Central memory CD8-positive, alpha-beta T cell (primary cell): ENCODE data around the gene ZNF217.
"Not testable (repeated sequence)": the region's sequence is repeated elsewhere in the genome, so short reads cannot be mapped to it uniquely, and the experiment has no call there.

ENCODE experiments used
- ATAC-seq: fragments of 150-1000 bp; cut with Tn5 transposase; replicated peaks from 2 replicates; pipeline ENCODE4 v1.10.0; 2022; ENCODE audit warnings: mild to moderate bottlenecking, moderate FRiP score, moderate number of reproducible peaks; ENCODE audit not compliant: poor library complexity, severe bottlenecking; ENCODE audit errors: extremely low read depth
- DNase-seq, 2 donors: peaks; one replicate each; pipeline ENCODE4 v3.0.0; 2021; ENCODE audit warnings: low spot score in 2 of 2
- H3K27ac Mint-ChIP-seq: one replicate; pipeline ENCODE4 v1.8.0; 2022; ENCODE audit warnings: low read depth, mild to moderate bottlenecking, moderate library complexity, mixed read lengths
- H3K27me3 Mint-ChIP-seq: one replicate; pipeline ENCODE4 v1.8.0; 2022; ENCODE audit warnings: mixed read lengths
- H3K36me3 Mint-ChIP-seq: one replicate; pipeline ENCODE4 v1.8.0; 2022; ENCODE audit warnings: mild to moderate bottlenecking, moderate library complexity, mixed read lengths; ENCODE audit not compliant: insufficient read depth
- H3K4me1 Mint-ChIP-seq: one replicate; pipeline ENCODE4 v1.8.0; 2022; ENCODE audit warnings: mixed read lengths
- H3K4me3 Mint-ChIP-seq: one replicate; pipeline ENCODE4 v1.8.0; 2022; ENCODE audit warnings: mild to moderate bottlenecking, moderate library complexity, mixed read lengths
- H3K9me3 Mint-ChIP-seq: one replicate; pipeline ENCODE4 v1.8.0; 2022; ENCODE audit warnings: mixed read lengths

ZNF217 gene

GRCh38 chr20:53575481-53576194 lies 18.0 kb downstream of the ZNF217 start:
- Mint-ChIP-seq H3K4me3 (peak overlapping the region; percentile 68), H3K9me3 (no peaks in the 10 kb centered on the region), H3K27me3 (no peaks in the 10 kb centered on the region), H3K27ac (peak overlapping the region; percentile 83), H3K4me1 (peaks cover 92% of the 10 kb centered on the region), H3K36me3 (peaks cover 93% of the 10 kb centered on the region)
- ATAC-seq (no peak), DNase-seq (no peak)

GRCh38 chr20:53574819-53575218 lies 18.8 kb downstream of the ZNF217 start:
- Mint-ChIP-seq H3K4me3 (peak overlapping the region; percentile 68), H3K4me1 (peaks cover 91% of the 10 kb centered on the region), H3K27me3 (no peaks in the 10 kb centered on the region), H3K27ac (peak overlapping the region; percentile 83), H3K36me3 (peaks cover 91% of the 10 kb centered on the region), H3K9me3 (no peaks in the 10 kb centered on the region)
- ATAC-seq: no peak
- no peak for DNase-seq

GRCh38 chr20:53574259-53574789 lies 19.3 kb downstream of the ZNF217 start:
- H3K4me3 Mint-ChIP-seq: peak overlapping the region; percentile 68
- ATAC-seq (no peak), DNase-seq (no peak)
- H3K4me1 Mint-ChIP-seq: peaks cover 89% of the 10 kb centered on the region
- H3K36me3 Mint-ChIP-seq: peaks cover 93% of the 10 kb centered on the region
- H3K27me3 Mint-ChIP-seq: no peaks in the 10 kb centered on the region
- peak overlapping the region; percentile 83 for H3K27ac Mint-ChIP-seq
- no peaks in the 10 kb centered on the region for H3K9me3 Mint-ChIP-seq

GRCh38 chr20:53571555-53572286 lies 21.9 kb downstream of the ZNF217 start:
- H3K9me3 Mint-ChIP-seq: no peaks in the 10 kb centered on the region
- no peaks in the 10 kb centered on the region for H3K27me3 Mint-ChIP-seq
- H3K36me3 Mint-ChIP-seq: peaks cover 94% of the 10 kb centered on the region
- ATAC-seq (no peak), DNase-seq (no peak)
- peak overlapping the region; percentile 86 for H3K27ac Mint-ChIP-seq
- H3K4me3 Mint-ChIP-seq: peak overlapping the region; percentile 32
- H3K4me1 Mint-ChIP-seq: peaks cover 71% of the 10 kb centered on the region

GRCh38 chr20:53570446-53571276 lies 23.0 kb downstream of the ZNF217 start:
- Mint-ChIP-seq H3K9me3 (no peaks in the 10 kb centered on the region), H3K27me3 (no peaks in the 10 kb centered on the region), H3K27ac (peak overlapping the region; percentile 86), H3K4me1 (peaks cover 60% of the 10 kb centered on the region), H3K36me3 (peaks cover 92% of the 10 kb centered on the region), H3K4me3 (peak overlapping the region; percentile 30)
- no peak for ATAC-seq
- no peak for DNase-seq

GRCh38 chr20:53569606-53570307 lies 23.9 kb downstream of the ZNF217 start:
- Mint-ChIP-seq H3K27me3 (no peaks in the 10 kb centered on the region), H3K36me3 (peaks cover 91% of the 10 kb centered on the region)

GRCh38 chr20:53569005-53569404 lies 24.6 kb downstream of the ZNF217 start:
- Mint-ChIP-seq H3K36me3 (peaks cover 87% of the 10 kb centered on the region), H3K4me1 (peaks cover 44% of the 10 kb centered on the region), H3K9me3 (no peaks in the 10 kb centered on the region), H3K27me3 (no peaks in the 10 kb centered on the region), H3K27ac (no peak overlapping the region), H3K4me3 (no peak overlapping the region)
- ATAC-seq: no peak
- no peak for DNase-seq

More at GRCh38 chr20:53569606-53570307, 23.9 kb downstream of the ZNF217 start:
- H3K9me3 Mint-ChIP-seq: no peaks in the 10 kb centered on the region
- peak overlapping the region; percentile 47 for H3K4me3 Mint-ChIP-seq
- H3K4me1 Mint-ChIP-seq: peaks cover 51% of the 10 kb centered on the region
- no peak for DNase-seq
- no peak for ATAC-seq
- peak overlapping the region; percentile 80 for H3K27ac Mint-ChIP-seq

- peaks cover 39% of the 10 kb centered on the region for H3K4me1 Mint-ChIP-seq
- no peak overlapping the region for H3K4me3 Mint-ChIP-seq
- H3K27ac Mint-ChIP-seq: peak overlapping the region; percentile 60
- peaks cover 85% of the 10 kb centered on the region for H3K36me3 Mint-ChIP-seq
- no peaks in the 10 kb centered on the region for H3K27me3 Mint-ChIP-seq
- DNase-seq (no peak), ATAC-seq (no peak)
- no peaks in the 10 kb centered on the region for H3K9me3 Mint-ChIP-seq
Measured at GRCh38 chr20:53568351-53568750, 25.3 kb downstream of the ZNF217 start.

- no peak for DNase-seq
- no peak overlapping the region for H3K4me3 Mint-ChIP-seq
- no peak for ATAC-seq
- no peaks in the 10 kb centered on the region for H3K27me3 Mint-ChIP-seq
- H3K36me3 Mint-ChIP-seq: peaks cover 77% of the 10 kb centered on the region
- no peak overlapping the region for H3K27ac Mint-ChIP-seq
- H3K4me1 Mint-ChIP-seq: peaks cover 31% of the 10 kb centered on the region
- no peaks in the 10 kb centered on the region for H3K9me3 Mint-ChIP-seq
Measured at GRCh38 chr20:53567379-53567917, 26.2 kb downstream of the ZNF217 start.

GRCh38 chr20:53566623-53567022 lies 27.0 kb downstream of the ZNF217 start:
- H3K27ac Mint-ChIP-seq: peak overlapping the region; percentile 32
- peaks cover 23% of the 10 kb centered on the region for H3K4me1 Mint-ChIP-seq
- H3K9me3 Mint-ChIP-seq, ATAC-seq, DNase-seq, H3K27me3 Mint-ChIP-seq, H3K4me3 Mint-ChIP-seq: not testable (repeated sequence)
- peaks cover 71% of the 10 kb centered on the region for H3K36me3 Mint-ChIP-seq

GRCh38 chr20:53565254-53565653 lies 28.4 kb downstream of the ZNF217 start:
- ATAC-seq (no peak), DNase-seq (no peak)
- Mint-ChIP-seq H3K36me3 (peaks cover 62% of the 10 kb centered on the region), H3K4me3 (no peak overlapping the region), H3K27ac (peak overlapping the region; percentile 22), H3K27me3 (no peaks in the 10 kb centered on the region), H3K9me3 (no peaks in the 10 kb centered on the region), H3K4me1 (peaks cover 11% of the 10 kb centered on the region)
